BLaER1 (cell line): ENCODE data around the gene PRDM5.

Experiments used
- H3K27ac ChIP-seq: shearing (Covaris generic); formaldehyde crosslinking; 2 replicates; pipeline ENCODE4 v1.8.1; 2022
- H3K27me3 ChIP-seq: shearing (Covaris generic); formaldehyde crosslinking; 2 replicates; pipeline ENCODE4 v1.8.1; 2022
- H3K36me3 ChIP-seq: shearing (Covaris generic); formaldehyde crosslinking; 2 replicates; pipeline ENCODE4 v1.8.1; 2022
- H3K4me1 ChIP-seq: shearing (Covaris generic); formaldehyde crosslinking; 2 replicates; pipeline ENCODE4 v1.8.1; 2022
- H3K4me2 ChIP-seq: shearing (Covaris generic); formaldehyde crosslinking; 2 replicates; pipeline ENCODE4 v1.8.1; 2022
- H3K4me3 ChIP-seq: shearing (Covaris generic); formaldehyde crosslinking; 2 replicates; pipeline ENCODE4 v1.8.1; 2022
- H3K9ac ChIP-seq: shearing (Covaris generic); formaldehyde crosslinking; 2 replicates; pipeline ENCODE4 v1.8.1; 2022
- H3K9me3 ChIP-seq: shearing (Covaris generic); formaldehyde crosslinking; 2 replicates; pipeline ENCODE4 v1.8.1; 2022
- H4K20me1 ChIP-seq: shearing (Covaris generic); formaldehyde crosslinking; 2 replicates; pipeline ENCODE4 v1.8.1; 2022
- Cebpa-rat ChIP-seq: shearing (Covaris generic); IDR thresholded peaks from 2 replicates; pipeline ENCODE4 v1.8.1; 2022

PRDM5 gene

GRCh38 chr4:120694973-120695372, 227.6 kb downstream of the PRDM5 start:
- Histone ChIP-seq H3K27me3 (no peaks in the 10 kb centered on the region), H3K36me3 (no peaks in the 10 kb centered on the region), H3K9me3 (no peaks in the 10 kb centered on the region), H3K9ac (no peak overlapping the region), H3K4me1 (no peaks in the 10 kb centered on the region), H3K4me3 (no peak overlapping the region), H3K27ac (no peak overlapping the region), H4K20me1 (no peaks in the 10 kb centered on the region), H3K4me2 (no peak overlapping the region)
- no peak for TF ChIP-seq Cebpa-rat

GRCh38 chr4:120693816-120694215, 228.7 kb downstream of the PRDM5 start:
- no peaks in the 10 kb centered on the region for H3K9me3 ChIP-seq
- no peak overlapping the region for H3K4me2 ChIP-seq
- H3K27ac ChIP-seq = no peak overlapping the region
- no peaks in the 10 kb centered on the region for H3K27me3 ChIP-seq
- no peak for TF ChIP-seq Cebpa-rat
- no peak overlapping the region for H3K9ac ChIP-seq
- no peaks in the 10 kb centered on the region for H3K36me3 ChIP-seq
- H4K20me1 ChIP-seq = no peaks in the 10 kb centered on the region
- H3K4me3 ChIP-seq = no peak overlapping the region
- H3K4me1 ChIP-seq = no peaks in the 10 kb centered on the region

GRCh38 chr4:120692964-120693363, 229.6 kb downstream of the PRDM5 start:
- H4K20me1 ChIP-seq = no peaks in the 10 kb centered on the region
- no peak for TF ChIP-seq Cebpa-rat
- no peak overlapping the region for H3K27ac ChIP-seq
- no peak overlapping the region for H3K4me3 ChIP-seq
- no peaks in the 10 kb centered on the region for H3K27me3 ChIP-seq
- no peaks in the 10 kb centered on the region for H3K36me3 ChIP-seq
- H3K4me1 ChIP-seq = no peaks in the 10 kb centered on the region
- H3K4me2 ChIP-seq = no peak overlapping the region
- H3K9ac ChIP-seq = no peak overlapping the region
- H3K9me3 ChIP-seq = no peaks in the 10 kb centered on the region

GRCh38 chr4:120691536-120691935, 231.0 kb downstream of the PRDM5 start:
- no peak overlapping the region for H3K27ac ChIP-seq
- no peaks in the 10 kb centered on the region for H3K27me3 ChIP-seq
- no peak overlapping the region for H3K9ac ChIP-seq
- no peaks in the 10 kb centered on the region for H3K9me3 ChIP-seq
- no peak overlapping the region for H3K4me2 ChIP-seq
- TF ChIP-seq Cebpa-rat = no peak
- H3K4me1 ChIP-seq = no peaks in the 10 kb centered on the region
- no peak overlapping the region for H3K4me3 ChIP-seq
- no peaks in the 10 kb centered on the region for H4K20me1 ChIP-seq
- no peaks in the 10 kb centered on the region for H3K36me3 ChIP-seq

GRCh38 chr4:120691106-120691505, 231.4 kb downstream of the PRDM5 start:
- TF ChIP-seq Cebpa-rat = no peak
- Histone ChIP-seq H3K9me3 (no peaks in the 10 kb centered on the region), H3K4me1 (no peaks in the 10 kb centered on the region), H3K27ac (no peak overlapping the region), H3K36me3 (no peaks in the 10 kb centered on the region), H3K4me3 (no peak overlapping the region), H3K4me2 (no peak overlapping the region), H4K20me1 (no peaks in the 10 kb centered on the region), H3K9ac (no peak overlapping the region), H3K27me3 (no peaks in the 10 kb centered on the region)

- Histone ChIP-seq H3K4me2 (no peak overlapping the region), H3K27me3 (no peaks in the 10 kb centered on the region), H3K9ac (no peak overlapping the region), H3K4me1 (no peaks in the 10 kb centered on the region), H3K36me3 (no peaks in the 10 kb centered on the region), H3K27ac (no peak overlapping the region), H4K20me1 (no peaks in the 10 kb centered on the region), H3K9me3 (no peaks in the 10 kb centered on the region), H3K4me3 (no peak overlapping the region)
- no peak for TF ChIP-seq Cebpa-rat
These were observed 233.7 kb downstream of the PRDM5 start for GRCh38 chr4:120688791-120689190.

GRCh38 chr4:120685756-120686278, 236.7 kb downstream of the PRDM5 start:
- no peak overlapping the region for H3K4me3 ChIP-seq
- no peaks in the 10 kb centered on the region for H3K36me3 ChIP-seq
- no peaks in the 10 kb centered on the region for H3K9me3 ChIP-seq
- no peaks in the 10 kb centered on the region for H3K27me3 ChIP-seq
- no peak for TF ChIP-seq Cebpa-rat
- no peaks in the 10 kb centered on the region for H3K4me1 ChIP-seq
- H3K9ac ChIP-seq = no peak overlapping the region
- no peak overlapping the region for H3K27ac ChIP-seq
- no peak overlapping the region for H3K4me2 ChIP-seq
- H4K20me1 ChIP-seq = no peaks in the 10 kb centered on the region

GRCh38 chr4:120683897-120684540, 238.5 kb downstream of the PRDM5 start:
- no peak overlapping the region for H3K4me2 ChIP-seq

GRCh38 chr4:120682981-120683380, 239.5 kb downstream of the PRDM5 start:
- Histone ChIP-seq H4K20me1 (no peaks in the 10 kb centered on the region), H3K9ac (no peak overlapping the region), H3K4me2 (no peak overlapping the region), H3K4me1 (no peaks in the 10 kb centered on the region), H3K27ac (no peak overlapping the region), H3K4me3 (no peak overlapping the region), H3K27me3 (no peaks in the 10 kb centered on the region), H3K36me3 (no peaks in the 10 kb centered on the region), H3K9me3 (no peaks in the 10 kb centered on the region)
- no peak for TF ChIP-seq Cebpa-rat

More at GRCh38 chr4:120683897-120684540, 238.5 kb downstream of the PRDM5 start:
- H3K4me3 ChIP-seq = no peak overlapping the region
- TF ChIP-seq Cebpa-rat = no peak
- no peaks in the 10 kb centered on the region for H3K36me3 ChIP-seq
- no peaks in the 10 kb centered on the region for H3K4me1 ChIP-seq
- H3K27ac ChIP-seq = no peak overlapping the region
- H3K27me3 ChIP-seq = no peaks in the 10 kb centered on the region
- no peaks in the 10 kb centered on the region for H4K20me1 ChIP-seq
- H3K9ac ChIP-seq = no peak overlapping the region
- no peaks in the 10 kb centered on the region for H3K9me3 ChIP-seq

- H3K4me2 ChIP-seq = no peak overlapping the region
- H3K9me3 ChIP-seq = no peaks in the 10 kb centered on the region
- no peaks in the 10 kb centered on the region for H3K4me1 ChIP-seq
- no peak overlapping the region for H3K27ac ChIP-seq
- no peaks in the 10 kb centered on the region for H4K20me1 ChIP-seq
- TF ChIP-seq Cebpa-rat = no peak
- H3K4me3 ChIP-seq = no peak overlapping the region
- no peak overlapping the region for H3K9ac ChIP-seq
- no peaks in the 10 kb centered on the region for H3K36me3 ChIP-seq
- H3K27me3 ChIP-seq = no peaks in the 10 kb centered on the region
These were observed 241.8 kb downstream of the PRDM5 start for GRCh38 chr4:120680647-120681228.
